Measurements from ENCODE around the gene SHANK3. TPM values are rescaled to one million over a fixed set of nuclear protein-coding genes. Genes with fewer than 3 reads are reported as not detected.

Gene SHANK3
- total RNA-seq, 5 donors from 2014 or later (not counting 1 experiment from before 2014, with no cell fraction given) = 0.22 to 0.47 (median 0.28) TPM

DNA sequence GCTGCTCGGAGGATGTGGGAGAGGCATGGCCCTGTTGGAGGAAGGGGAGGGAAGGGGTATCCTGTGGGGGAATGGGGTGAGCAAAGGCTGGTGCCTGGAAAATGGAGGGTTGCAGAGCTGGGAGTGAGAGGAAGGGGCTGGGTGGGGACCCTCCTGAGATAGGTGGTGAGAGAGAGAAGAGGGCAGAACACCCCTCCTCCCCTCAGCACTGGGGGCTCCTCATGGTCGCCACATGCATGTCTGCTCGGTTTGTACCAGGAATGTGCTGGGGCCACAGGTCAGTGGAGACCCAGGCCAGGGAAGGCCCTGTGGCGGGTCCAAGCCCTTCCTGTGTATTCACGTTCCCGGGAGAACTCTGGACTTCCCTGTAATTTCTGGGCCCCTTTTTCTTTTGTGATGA, 37.6 kb downstream of the SHANK3 start:
- no peak overlapping the region for H3K27ac ChIP-seq (ENCODE audit: low read length)
- H3K9me3 ChIP-seq = no peaks in the 10 kb centered on the region
- no peaks in the 10 kb centered on the region for H3K36me3 Mint-ChIP-seq
- no peak overlapping the region for H3K27ac Mint-ChIP-seq
- POLR2A ChIA-PET = no interaction called here
- H3K9me3 Mint-ChIP-seq = no peaks in the 10 kb centered on the region
- ATAC-seq (replicated peaks in 1 of 4) (no peak), DNase-seq (no peak)
- CTCF ChIA-PET = no interaction called here
- H3K27me3 ChIP-seq (replicated peaks in 1 of 2; ENCODE audit: control insufficient read depth in 2 of 2, extremely low read depth in 1 of 2, insufficient read depth in 2 of 2, low read length in 1 of 2) = peaks cover 0 to 16% of the 10 kb centered on the region in 2 experiments
- peaks cover 3% of the 10 kb centered on the region in 2 donors for H3K27me3 Mint-ChIP-seq
- no peak overlapping the region for H3K4me3 Mint-ChIP-seq
- peaks cover 0 to 5% (median 0%) of the 10 kb centered on the region in 3 donors for H3K4me1 Mint-ChIP-seq
- WGBS (ENCODE audit: insufficient coverage) = 82% methylated on average over 3 of the region's 6 CpGs
- H3K4me3 ChIP-seq (ENCODE audit: control insufficient read depth in 1 of 2, extremely low read depth in 1 of 2, low read length in 1 of 2) = no peak overlapping the region
- H3K4me1 ChIP-seq (ENCODE audit: control insufficient read depth in 1 of 2, extremely low read depth in 1 of 2, insufficient read depth in 2 of 2, low read length in 2 of 2) = no peaks in the 10 kb centered on the region
- H3K36me3 ChIP-seq (ENCODE audit: control insufficient read depth in 2 of 2, extremely low read depth in 1 of 2, insufficient read depth in 1 of 2, low read length in 1 of 2) = no peaks in the 10 kb centered on the region

DNA sequence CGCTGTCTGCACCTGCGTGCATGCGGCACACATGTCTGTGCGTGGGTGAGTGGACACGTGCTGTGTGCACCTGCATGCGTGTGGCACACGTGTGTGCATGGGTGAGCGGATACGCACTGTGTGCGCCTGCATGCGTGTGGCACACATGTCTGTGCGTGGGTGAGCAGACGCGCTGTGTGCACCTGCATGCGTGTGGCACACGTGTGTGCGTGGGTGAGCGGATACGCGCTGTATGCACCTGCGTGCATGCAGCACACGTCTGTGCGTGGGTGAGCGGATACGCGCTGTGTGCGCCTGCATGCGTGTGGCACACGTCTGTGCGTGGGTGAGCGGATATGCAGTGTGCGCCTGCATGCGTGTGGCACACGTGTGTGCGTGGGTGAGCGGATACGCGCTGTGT, 38.3 kb downstream of the SHANK3 start:
- Histone ChIP-seq H3K4me3 (ENCODE audit: control insufficient read depth in 1 of 2, extremely low read depth in 1 of 2, low read length in 1 of 2) (no peak overlapping the region), H3K27ac (ENCODE audit: low read length) (no peak overlapping the region), H3K4me1 (ENCODE audit: control insufficient read depth in 1 of 2, extremely low read depth in 1 of 2, insufficient read depth in 2 of 2, low read length in 2 of 2) (no peaks in the 10 kb centered on the region), H3K9me3 (no peaks in the 10 kb centered on the region), H3K27me3 (replicated peaks in 1 of 2; ENCODE audit: control insufficient read depth in 2 of 2, extremely low read depth in 1 of 2, insufficient read depth in 2 of 2, low read length in 1 of 2) (peaks cover 0 to 16% of the 10 kb centered on the region in 2 experiments), H3K36me3 (ENCODE audit: control insufficient read depth in 2 of 2, extremely low read depth in 1 of 2, insufficient read depth in 1 of 2, low read length in 1 of 2) (no peaks in the 10 kb centered on the region)
- WGBS (ENCODE audit: insufficient coverage) = 95% methylated on average over 38 of the region's 38 CpGs
- Mint-ChIP-seq H3K9me3 (no peaks in the 10 kb centered on the region), H3K36me3 (no peaks in the 10 kb centered on the region), H3K27ac (no peak overlapping the region), H3K4me3 (no peak overlapping the region), H3K27me3 (peaks cover 3% of the 10 kb centered on the region in 2 donors), H3K4me1 (peaks cover 0 to 5% (median 0%) of the 10 kb centered on the region in 3 donors)
- DNase-seq = no peak
- ATAC-seq (replicated peaks in 1 of 4) = no peak
- POLR2A ChIA-PET = no interaction called here
- CTCF ChIA-PET = no interaction called here

DNA sequence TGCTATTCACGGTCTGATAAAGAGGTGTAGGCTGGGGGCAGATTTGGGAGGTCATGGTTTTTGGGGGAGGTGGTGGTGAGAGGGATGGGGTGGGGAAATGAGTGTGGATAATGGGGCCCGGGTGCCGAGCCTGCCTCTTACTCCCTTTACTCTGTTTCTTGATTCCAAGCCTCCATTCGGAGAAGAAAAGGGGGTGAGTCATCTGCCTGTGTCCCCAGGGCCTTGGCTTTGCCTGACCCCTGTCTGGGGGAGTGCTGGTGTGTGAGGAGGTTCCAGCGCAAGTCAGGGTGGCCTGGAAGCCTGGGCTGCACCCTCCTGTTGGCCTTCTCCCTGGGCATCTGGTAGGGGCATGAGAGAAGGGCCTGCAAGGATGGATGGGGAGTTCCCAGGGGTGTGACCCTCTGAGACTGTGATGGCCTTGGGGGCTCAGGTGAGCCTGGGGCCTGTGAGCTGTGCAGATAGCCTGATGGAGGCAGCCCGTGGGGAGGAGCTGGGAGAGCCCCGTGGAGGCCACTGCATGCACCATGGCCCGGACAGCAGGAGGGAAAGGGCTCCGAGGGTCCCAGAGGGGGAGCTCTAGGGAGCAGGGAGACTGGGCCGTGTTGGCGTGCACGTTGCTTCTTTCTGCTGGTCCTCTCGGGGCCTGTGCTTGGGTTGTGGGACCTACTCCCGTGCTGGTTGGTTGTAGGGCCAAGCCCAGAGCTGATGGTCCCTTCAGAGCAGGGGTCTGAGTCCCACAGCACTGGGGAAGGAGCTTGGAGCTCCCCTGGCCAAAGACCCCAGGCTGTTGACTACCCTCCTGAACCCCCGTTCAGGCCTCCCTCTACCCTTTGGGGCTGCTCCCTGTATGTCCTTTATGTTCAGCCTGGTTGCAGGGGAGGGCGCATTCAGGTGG, 39.1 kb downstream of the SHANK3 start:
- Histone ChIP-seq H3K27me3 (replicated peaks in 1 of 2; ENCODE audit: control insufficient read depth in 2 of 2, extremely low read depth in 1 of 2, insufficient read depth in 2 of 2, low read length in 1 of 2) (peaks cover 0 to 9% of the 10 kb centered on the region in 2 experiments), H3K4me1 (ENCODE audit: control insufficient read depth in 1 of 2, extremely low read depth in 1 of 2, insufficient read depth in 2 of 2, low read length in 2 of 2) (no peaks in the 10 kb centered on the region), H3K4me3 (ENCODE audit: control insufficient read depth in 1 of 2, extremely low read depth in 1 of 2, low read length in 1 of 2) (no peak overlapping the region), H3K9me3 (no peaks in the 10 kb centered on the region), H3K36me3 (ENCODE audit: control insufficient read depth in 2 of 2, extremely low read depth in 1 of 2, insufficient read depth in 1 of 2, low read length in 1 of 2) (no peaks in the 10 kb centered on the region), H3K27ac (ENCODE audit: low read length) (no peak overlapping the region)
- DNase-seq (no peak), ATAC-seq (replicated peaks in 1 of 4) (no peak)
- H3K9me3 Mint-ChIP-seq = no peaks in the 10 kb centered on the region
- H3K27ac Mint-ChIP-seq = no peak overlapping the region
- ChIA-PET CTCF (no interaction called here), POLR2A (no interaction called here)
- H3K36me3 Mint-ChIP-seq = no peaks in the 10 kb centered on the region
- peaks cover 3 to 7% of the 10 kb centered on the region in 2 donors for H3K27me3 Mint-ChIP-seq
- H3K4me1 Mint-ChIP-seq = peaks cover 0 to 5% (median 0%) of the 10 kb centered on the region in 3 donors
- 80% methylated on average over 8 of the region's 16 CpGs for WGBS (ENCODE audit: insufficient coverage)
- H3K4me3 Mint-ChIP-seq = no peak overlapping the region

DNA sequence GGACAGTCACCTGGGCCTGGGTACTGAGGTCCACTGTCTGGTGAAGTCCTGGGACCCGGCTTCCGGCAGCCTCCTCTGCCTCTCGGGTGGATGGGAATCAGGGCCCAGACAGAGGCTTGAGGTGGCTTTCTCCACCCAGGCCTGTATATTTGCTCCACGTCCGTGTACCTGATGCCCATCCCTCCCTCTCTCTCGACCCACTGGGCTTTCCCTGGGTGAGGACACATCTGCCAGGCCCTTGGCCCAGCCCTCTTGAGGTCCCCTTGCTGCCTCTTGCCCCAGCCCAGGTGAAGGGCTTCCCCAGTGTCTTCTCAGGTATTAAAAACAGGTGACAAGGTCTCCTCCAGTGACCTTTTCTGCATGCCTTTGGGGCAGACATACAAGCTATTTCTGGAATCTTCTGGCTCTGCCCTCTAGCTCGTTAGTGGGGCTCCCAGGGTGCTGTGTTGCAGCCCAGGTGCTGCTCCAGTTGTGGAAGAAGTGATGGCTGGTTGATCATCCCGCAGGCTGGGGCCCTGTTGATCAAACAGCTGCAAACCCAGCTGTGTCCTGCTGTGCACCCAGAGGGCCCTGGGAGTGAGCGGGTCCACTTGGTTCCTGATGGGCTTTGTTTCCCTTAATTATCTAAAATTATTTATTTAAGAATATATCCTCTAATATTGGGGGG, 39.9 kb downstream of the SHANK3 start:
- Mint-ChIP-seq H3K9me3 (no peaks in the 10 kb centered on the region), H3K36me3 (no peaks in the 10 kb centered on the region), H3K4me3 (no peak overlapping the region), H3K27ac (no peak overlapping the region), H3K4me1 (peaks cover 0 to 5% (median 0%) of the 10 kb centered on the region in 3 donors), H3K27me3 (peaks cover 3 to 6% of the 10 kb centered on the region in 2 donors)
- DNase-seq = no peak
- no peak overlapping the region for H3K27ac ChIP-seq (ENCODE audit: low read length)
- no peaks in the 10 kb centered on the region for H3K9me3 ChIP-seq
- H3K27me3 ChIP-seq (replicated peaks in 1 of 2; ENCODE audit: control insufficient read depth in 2 of 2, extremely low read depth in 1 of 2, insufficient read depth in 2 of 2, low read length in 1 of 2) = peaks cover 0 to 14% of the 10 kb centered on the region in 2 experiments
- ChIA-PET POLR2A (no interaction called here), CTCF (no interaction called here)
- no peaks in the 10 kb centered on the region for H3K36me3 ChIP-seq (ENCODE audit: control insufficient read depth in 2 of 2, extremely low read depth in 1 of 2, insufficient read depth in 1 of 2, low read length in 1 of 2)
- no peak overlapping the region for H3K4me3 ChIP-seq (ENCODE audit: control insufficient read depth in 1 of 2, extremely low read depth in 1 of 2, low read length in 1 of 2)
- WGBS (ENCODE audit: insufficient coverage) = 80% methylated on average over 5 of the region's 9 CpGs
- H3K4me1 ChIP-seq (ENCODE audit: control insufficient read depth in 1 of 2, extremely low read depth in 1 of 2, insufficient read depth in 2 of 2, low read length in 2 of 2) = no peaks in the 10 kb centered on the region
- ATAC-seq (replicated peaks in 1 of 4) = no peak

DNA sequence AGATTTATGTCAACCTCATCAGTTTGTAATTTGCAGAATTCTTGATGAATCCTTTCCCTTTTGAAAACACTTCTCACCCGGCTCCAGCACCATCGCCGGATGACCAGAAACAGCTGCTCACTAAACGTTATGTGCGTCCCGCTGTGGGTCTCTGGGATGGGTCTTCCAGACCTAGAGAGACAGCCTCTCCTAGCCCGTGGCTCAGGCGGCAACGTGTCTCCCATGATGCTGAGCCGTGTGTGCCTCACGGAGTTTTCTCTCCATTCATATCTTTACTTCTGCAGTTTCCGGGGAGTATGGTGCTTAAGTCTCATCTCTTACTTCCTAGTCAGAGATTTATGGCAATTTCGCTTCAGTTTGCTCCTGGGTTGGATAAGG, 40.4 kb downstream of the SHANK3 start:
- Mint-ChIP-seq H3K27ac (no peak overlapping the region), H3K4me3 (no peak overlapping the region)
- CTCF ChIA-PET = no interaction called here

DNA sequence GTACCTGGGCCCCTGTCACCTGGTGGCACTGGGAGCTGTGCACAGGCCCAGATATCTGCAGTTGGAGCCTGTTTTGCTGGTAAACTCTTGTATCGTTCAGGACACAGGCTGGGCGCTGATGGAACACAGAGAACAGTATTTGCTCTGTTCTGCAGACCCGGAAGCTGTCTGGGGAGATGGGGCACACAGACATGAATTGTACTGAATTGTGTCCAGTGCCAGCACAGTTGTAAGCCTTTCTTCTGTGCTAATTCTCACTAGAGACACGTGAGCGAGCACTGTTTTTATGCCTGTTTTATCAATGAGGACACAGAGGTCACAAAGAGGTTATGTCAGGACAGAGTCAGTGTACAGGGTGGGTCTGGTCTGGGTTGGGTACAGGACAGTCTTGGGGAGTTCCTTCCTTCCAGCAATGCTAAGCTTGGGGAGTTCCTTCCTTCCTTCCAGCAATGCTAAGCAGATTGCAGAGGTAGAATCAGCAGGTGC, 41.0 kb downstream of the SHANK3 start:
- no peak overlapping the region for H3K27ac Mint-ChIP-seq
- Histone ChIP-seq H3K9me3 (no peaks in the 10 kb centered on the region), H3K4me1 (ENCODE audit: control insufficient read depth in 1 of 2, extremely low read depth in 1 of 2, insufficient read depth in 2 of 2, low read length in 2 of 2) (no peaks in the 10 kb centered on the region), H3K27ac (ENCODE audit: low read length) (no peak overlapping the region), H3K36me3 (ENCODE audit: control insufficient read depth in 2 of 2, extremely low read depth in 1 of 2, insufficient read depth in 1 of 2, low read length in 1 of 2) (no peaks in the 10 kb centered on the region), H3K27me3 (replicated peaks in 1 of 2; ENCODE audit: control insufficient read depth in 2 of 2, extremely low read depth in 1 of 2, insufficient read depth in 2 of 2, low read length in 1 of 2) (peaks cover 0 to 18% of the 10 kb centered on the region in 2 experiments), H3K4me3 (ENCODE audit: control insufficient read depth in 1 of 2, extremely low read depth in 1 of 2, low read length in 1 of 2) (no peak overlapping the region)
- ATAC-seq (replicated peaks in 1 of 4) = no peak
- ChIA-PET POLR2A (no interaction called here), CTCF (no interaction called here)
- no peak for DNase-seq
- H3K9me3 Mint-ChIP-seq = no peaks in the 10 kb centered on the region
- no peaks in the 10 kb centered on the region for H3K36me3 Mint-ChIP-seq
- no peak overlapping the region for H3K4me3 Mint-ChIP-seq
- H3K27me3 Mint-ChIP-seq = peaks cover 3% of the 10 kb centered on the region in 2 donors
- 85% methylated on average over 5 of the region's 5 CpGs for WGBS (ENCODE audit: insufficient coverage)
- peaks cover 0 to 9% (median 0%) of the 10 kb centered on the region in 3 donors for H3K4me1 Mint-ChIP-seq

More for the DNA sequence above, 40.4 kb downstream of the SHANK3 start:
- Histone ChIP-seq H3K27ac (ENCODE audit: low read length) (no peak overlapping the region), H3K36me3 (ENCODE audit: control insufficient read depth in 2 of 2, extremely low read depth in 1 of 2, insufficient read depth in 1 of 2, low read length in 1 of 2) (no peaks in the 10 kb centered on the region), H3K27me3 (replicated peaks in 1 of 2; ENCODE audit: control insufficient read depth in 2 of 2, extremely low read depth in 1 of 2, insufficient read depth in 2 of 2, low read length in 1 of 2) (peaks cover 0 to 19% of the 10 kb centered on the region in 2 experiments), H3K4me1 (ENCODE audit: control insufficient read depth in 1 of 2, extremely low read depth in 1 of 2, insufficient read depth in 2 of 2, low read length in 2 of 2) (no peaks in the 10 kb centered on the region), H3K4me3 (ENCODE audit: control insufficient read depth in 1 of 2, extremely low read depth in 1 of 2, low read length in 1 of 2) (no peak overlapping the region), H3K9me3 (no peaks in the 10 kb centered on the region)
- ATAC-seq (replicated peaks in 1 of 4) (no peak), DNase-seq (no peak)
- H3K27me3 Mint-ChIP-seq = peaks cover 3% of the 10 kb centered on the region in 2 donors
- no peaks in the 10 kb centered on the region for H3K9me3 Mint-ChIP-seq
- 71% methylated on average over 6 of the region's 13 CpGs for WGBS (ENCODE audit: insufficient coverage)
- H3K36me3 Mint-ChIP-seq = no peaks in the 10 kb centered on the region
- H3K4me1 Mint-ChIP-seq = peaks cover 0 to 9% (median 0%) of the 10 kb centered on the region in 3 donors
- POLR2A ChIA-PET = no interaction called here
